Cortex of kidney (tissue), 1 donor: ENCODE measurements around the gene PIP5K1B.

ENCODE experiments used
- DNase-seq: peaks from one replicate; lab custom pipeline; 2025; lab: John Stamatoyannopoulos, UW

Gene PIP5K1B

GRCh38 chr9:68775003-68775730 is 70.1 kb downstream of the PIP5K1B start:
- no peak for DNase-seq

DNA sequence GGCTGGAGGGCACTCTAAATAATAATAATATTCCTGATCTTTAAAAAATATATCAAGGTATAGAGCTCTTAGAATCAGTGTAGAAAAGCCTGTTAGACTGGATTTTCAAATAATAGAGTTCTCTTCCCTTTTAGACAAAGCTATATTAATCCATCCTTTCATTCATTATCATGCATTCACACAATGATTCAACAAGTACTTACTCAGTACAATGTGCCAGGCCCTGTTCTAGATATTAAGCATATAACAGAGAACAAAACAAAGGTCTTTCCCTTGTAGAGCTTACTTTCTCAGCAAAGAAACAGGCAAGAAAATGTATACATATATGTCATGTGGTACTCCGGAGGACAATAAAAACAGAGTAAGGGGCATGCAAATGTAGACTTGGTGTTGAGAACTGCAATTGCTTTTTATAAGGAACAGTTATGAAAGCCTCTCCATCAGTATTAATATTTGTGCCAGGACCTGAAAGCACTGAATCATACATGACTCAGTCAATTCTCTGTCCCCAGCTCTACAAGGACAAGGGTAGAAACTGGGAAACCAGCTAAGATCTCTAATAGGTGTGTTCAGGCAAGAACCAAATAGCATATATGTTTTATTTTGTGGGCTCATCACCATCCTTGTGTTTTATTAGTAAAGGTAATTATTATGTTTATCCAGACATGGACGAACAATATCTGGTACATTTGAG is 72.2 kb downstream of the PIP5K1B start:
- no peak for DNase-seq

DNA sequence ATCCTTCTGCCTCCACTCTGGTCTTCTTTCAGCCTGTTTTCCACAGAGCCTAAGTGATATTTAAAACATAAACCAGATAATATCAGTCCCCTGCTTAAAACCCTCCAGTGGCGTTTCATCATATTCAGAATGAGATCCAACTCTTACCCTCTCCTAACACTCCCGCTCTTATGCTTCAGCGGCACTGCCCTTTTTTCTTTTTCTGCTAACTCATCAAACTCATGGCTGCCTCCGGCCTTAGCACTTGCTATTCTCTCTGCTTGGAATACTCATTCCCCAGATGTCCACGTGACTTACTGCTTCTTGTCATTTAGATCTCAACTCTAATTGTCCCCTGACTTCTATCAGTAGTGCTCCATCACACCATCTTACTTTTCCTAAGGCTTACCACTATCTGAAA is 73.6 kb downstream of the PIP5K1B start:
- no peak for DNase-seq

- DNase-seq, result peak; percentile 23
Measured at GRCh38 chr9:68779558-68780379, 74.7 kb downstream of the PIP5K1B start.

- DNase-seq, result no peak
Measured at GRCh38 chr9:68780380-68780712, 75.3 kb downstream of the PIP5K1B start.

- DNase-seq, result no peak
Measured at GRCh38 chr9:68780720-68781119, 75.7 kb downstream of the PIP5K1B start.

- DNase-seq, result no peak
Measured at GRCh38 chr9:68781928-68782327, 76.9 kb downstream of the PIP5K1B start.

DNA sequence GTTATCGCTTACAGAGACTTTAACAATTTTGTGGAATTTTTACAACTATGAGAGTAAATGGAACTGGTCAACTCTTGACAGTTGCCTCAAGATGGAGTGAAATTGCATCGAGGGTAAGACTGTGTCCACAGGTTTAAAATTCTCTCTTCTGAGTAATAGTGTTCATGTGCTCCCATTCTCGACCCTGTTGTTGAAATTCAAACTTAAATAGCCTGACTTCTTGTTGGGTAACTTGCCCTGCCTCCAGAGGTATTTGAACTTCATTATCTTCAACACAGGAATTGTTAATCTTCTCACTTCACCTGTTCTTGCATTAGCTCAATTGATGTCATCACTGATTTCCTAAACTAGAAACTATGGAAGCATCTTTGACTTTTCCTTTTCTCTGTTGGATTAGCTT is 77.5 kb downstream of the PIP5K1B start:
- DNase-seq, result no peak

- no peak for DNase-seq
Measured at GRCh38 chr9:68785965-68786364, 80.9 kb downstream of the PIP5K1B start.

- DNase-seq, result no peak
Measured at GRCh38 chr9:68791169-68791568, 86.1 kb downstream of the PIP5K1B start.

- no peak for DNase-seq
Measured at GRCh38 chr9:68793605-68794343, 88.7 kb downstream of the PIP5K1B start.

DNA sequence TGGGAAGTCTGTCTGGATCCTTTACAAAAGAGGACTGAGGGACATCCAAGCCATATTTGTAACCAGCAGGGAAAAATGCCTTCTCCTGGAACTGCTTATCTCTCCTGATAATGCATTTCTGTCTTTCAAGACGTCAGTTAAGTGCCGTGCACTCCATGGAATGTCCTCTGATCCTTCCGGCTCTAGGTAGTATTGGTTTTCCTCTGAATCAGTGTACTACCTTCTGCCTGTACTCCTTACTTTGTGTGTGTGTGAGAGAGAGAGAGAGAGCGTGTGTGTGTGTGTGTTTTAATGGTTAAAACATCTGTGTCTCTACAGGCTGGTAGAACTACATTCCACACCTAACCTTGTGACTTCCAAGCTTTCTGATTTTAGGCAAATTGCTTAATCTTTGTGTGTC is 89.9 kb downstream of the PIP5K1B start:
- no peak for DNase-seq

- DNase-seq, result no peak
Measured at GRCh38 chr9:68795411-68795810, 90.4 kb downstream of the PIP5K1B start.

DNA sequence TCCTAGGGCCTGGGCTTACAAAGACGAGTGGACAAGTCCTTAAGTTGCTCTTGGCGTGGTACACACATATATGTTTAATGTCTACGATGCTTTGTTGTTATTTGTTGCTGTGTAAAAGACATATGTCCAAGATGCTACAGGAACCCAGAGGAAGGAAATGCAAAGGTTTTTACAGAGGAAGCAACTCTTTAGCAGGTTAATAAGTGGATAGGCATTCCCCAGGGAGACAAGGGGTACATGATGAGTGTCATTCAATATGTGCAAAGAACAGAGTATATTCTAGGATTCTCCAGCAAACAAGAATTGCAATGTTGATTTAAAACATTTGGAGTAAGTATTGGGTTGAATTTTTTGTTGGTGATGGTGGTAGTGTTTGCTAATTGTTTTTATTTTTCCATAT is 92.1 kb downstream of the PIP5K1B start:
- no peak for DNase-seq

DNA sequence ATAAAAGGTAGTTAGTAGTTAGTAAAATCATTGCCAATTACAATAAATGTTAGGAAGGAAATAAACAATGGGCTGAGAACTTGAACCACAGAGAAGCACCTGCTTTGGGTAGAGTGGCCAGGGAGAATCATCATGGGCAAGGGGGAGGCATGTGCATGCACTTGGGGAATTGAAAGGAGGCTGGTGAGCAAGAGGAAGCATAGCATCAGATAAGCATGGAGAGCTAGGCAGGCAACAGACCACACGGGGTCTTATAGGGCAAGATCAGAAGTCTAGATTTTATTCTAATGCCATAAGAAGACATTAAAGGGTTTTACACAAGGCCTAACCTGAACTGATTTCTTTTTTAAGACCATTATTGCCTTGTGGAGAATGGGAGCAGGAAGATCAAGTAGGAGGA is 93.4 kb downstream of the PIP5K1B start:
- DNase-seq, result no peak

DNA sequence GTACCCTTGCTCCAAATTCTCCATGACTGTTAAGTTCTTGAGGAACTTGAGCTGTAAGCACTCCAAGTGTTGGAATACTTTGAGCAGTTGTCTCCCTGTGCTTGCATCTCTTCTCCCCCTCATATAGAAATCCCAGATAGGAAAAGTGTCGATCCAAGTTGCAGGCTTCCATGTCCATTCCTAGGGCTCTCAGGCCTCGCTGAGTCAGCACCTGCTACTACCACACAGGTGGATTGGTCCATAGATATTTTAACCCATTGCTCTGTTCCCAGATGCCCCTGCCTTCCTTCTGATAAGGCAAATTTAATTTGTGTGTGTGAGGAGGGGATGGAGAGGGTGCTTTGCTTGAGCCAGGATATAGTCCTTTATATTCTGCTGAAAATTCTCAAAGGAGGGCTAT is 95.8 kb downstream of the PIP5K1B start:
- no peak for DNase-seq

GRCh38 chr9:68802525-68803015 is 97.5 kb downstream of the PIP5K1B start:
- no peak for DNase-seq

- no peak for DNase-seq
Measured at GRCh38 chr9:68804911-68805889, 100.2 kb downstream of the PIP5K1B start.

DNA sequence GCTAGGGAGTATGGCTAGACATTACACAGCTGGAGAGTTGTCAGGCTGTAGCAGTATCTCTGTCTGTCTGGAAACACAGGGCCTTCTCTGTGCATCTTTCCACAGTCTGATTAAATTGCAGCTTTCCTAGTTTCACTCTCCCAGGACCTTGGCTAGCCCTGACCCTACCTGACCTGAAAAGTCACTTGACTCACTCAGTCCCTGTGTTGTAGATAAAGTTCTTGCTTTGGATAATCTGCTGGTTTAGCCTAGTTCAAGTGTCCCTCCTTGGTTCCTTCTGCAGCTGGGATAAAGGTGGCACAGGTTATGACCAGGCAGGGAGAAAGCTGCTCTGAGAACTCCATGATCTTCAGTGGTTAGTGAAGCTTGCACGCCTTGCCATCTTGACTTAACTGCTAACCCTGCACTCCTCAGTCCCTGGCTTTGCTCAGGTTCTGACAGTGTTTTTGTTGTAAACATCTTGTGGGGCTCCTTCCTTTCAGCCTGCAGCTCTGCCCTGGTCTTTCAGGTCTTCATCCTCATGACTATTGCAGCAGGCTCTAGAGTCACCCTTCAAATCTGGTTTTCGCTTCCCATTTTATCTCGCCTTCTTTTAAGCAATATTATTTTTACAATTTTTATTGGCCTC is 101.0 kb downstream of the PIP5K1B start:
- DNase-seq, result no peak

- DNase-seq, result no peak
Measured at GRCh38 chr9:68808338-68808890, 103.4 kb downstream of the PIP5K1B start.
